NK-92 (cell line): Measurements from ENCODE around the gene TTC23.
"Not testable (repeated sequence)": the region's sequence is repeated elsewhere in the genome, so short reads cannot be mapped to it uniquely, and the experiment has no call there.

Experiments used
- DNase-seq: peaks from one replicate; lab custom pipeline; 2025; ENCODE audit not compliant: unreplicated experiment; lab: John Stamatoyannopoulos, UW

Gene TTC23

GRCh38 chr15:99250494-99250856, 1.1 kb upstream of the TTC23 start:
- DNase-seq, result no peak

- no peak for DNase-seq
These were observed 620 bp upstream of the TTC23 start for GRCh38 chr15:99250001-99250400.

DNA sequence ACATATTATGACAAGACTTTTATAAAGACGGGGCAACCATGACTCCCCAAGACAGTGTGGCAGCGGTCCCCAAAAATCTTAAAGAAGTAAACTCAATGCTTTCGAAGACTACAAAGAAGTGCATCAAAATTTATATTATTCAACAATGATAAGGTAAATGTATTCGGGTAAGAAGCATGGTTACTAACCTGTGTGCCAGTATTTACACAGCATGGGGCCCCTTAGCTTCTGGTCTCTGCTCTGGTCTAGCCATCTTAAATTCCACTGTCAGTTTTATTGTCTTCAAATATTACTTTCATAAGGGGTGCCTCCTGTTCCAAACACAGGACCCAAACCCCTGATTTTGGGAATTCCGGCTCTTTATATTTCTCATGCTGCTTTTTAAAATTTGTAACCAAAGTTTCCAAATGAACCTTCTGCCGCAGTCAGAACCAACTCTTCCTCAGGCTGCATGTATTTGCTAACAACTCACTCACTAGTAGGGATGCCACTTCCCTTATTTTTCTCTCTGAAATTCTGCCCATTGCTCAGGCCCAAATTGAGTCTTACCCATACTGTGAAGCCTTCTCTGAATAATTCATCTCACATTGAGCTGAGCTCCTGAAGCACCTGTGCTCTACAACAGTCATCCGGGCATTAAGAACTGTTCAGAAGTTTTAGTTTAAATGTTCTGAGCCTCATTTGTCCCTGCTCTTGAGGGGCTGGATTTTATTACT, 1.2 kb downstream of the TTC23 start:
- DNase-seq, result no peak

DNA sequence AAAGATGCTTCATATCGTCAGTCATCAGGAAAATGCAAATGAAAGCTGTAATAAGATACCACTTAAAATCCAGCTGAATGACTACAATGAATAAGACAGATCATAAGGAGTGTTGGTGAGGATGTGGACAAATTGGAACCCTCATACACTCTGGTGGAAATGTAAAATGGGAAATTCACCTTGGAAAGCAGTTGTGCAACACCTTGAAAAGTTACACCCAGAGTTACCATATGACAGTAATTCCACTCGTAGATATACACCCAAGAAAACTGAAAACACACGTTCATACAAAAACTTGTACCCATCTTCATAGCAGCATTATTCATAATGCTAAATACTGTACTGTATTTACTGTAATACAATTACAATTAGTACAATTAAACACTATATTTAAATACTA, 2.3 kb downstream of the TTC23 start:
- DNase-seq, result no peak

GRCh38 chr15:99244306-99244705, 5.1 kb downstream of the TTC23 start:
- DNase-seq, result no peak

DNA sequence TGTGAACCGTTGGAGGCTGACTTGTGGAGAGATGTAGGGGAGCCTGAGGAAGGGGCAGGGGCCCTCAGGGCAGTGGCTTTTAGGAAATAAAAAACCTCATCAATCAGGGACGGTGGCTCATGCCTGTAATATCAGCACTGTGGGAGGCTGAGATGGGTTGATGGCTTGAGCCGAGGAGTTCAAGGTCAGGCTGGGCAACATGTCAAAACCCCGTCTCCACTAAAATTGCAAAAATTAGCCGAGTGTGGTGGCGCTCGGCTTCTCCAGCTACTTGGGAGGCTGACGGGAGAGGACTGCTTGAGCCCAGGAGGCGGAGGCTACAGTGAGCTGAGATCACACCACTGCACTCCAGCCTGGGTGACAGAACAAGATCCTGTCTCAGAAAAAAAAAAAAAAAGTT, 7.6 kb downstream of the TTC23 start:
- no peak for DNase-seq

GRCh38 chr15:99239545-99240198, 9.7 kb downstream of the TTC23 start:
- no peak for DNase-seq

DNA sequence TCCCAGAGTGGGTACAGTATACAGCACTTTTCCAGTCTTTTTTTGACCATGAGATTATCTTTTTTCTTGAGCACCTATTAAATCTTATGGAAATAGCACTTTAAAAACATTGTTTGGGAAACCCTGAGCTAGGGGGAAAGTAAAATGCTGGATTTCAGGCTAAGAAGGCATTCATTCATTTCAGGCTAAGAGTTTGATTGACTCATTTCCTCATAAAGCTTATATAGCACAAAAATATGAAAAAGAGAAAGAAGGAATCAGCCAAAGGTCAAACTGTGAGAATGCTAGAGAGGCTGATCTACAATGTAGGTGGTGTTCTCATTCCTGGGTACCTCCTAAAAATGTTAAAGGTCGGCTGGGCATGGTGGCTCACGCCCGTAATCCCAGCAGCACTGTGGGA, 10.5 kb downstream of the TTC23 start:
- DNase-seq, result no peak

DNA sequence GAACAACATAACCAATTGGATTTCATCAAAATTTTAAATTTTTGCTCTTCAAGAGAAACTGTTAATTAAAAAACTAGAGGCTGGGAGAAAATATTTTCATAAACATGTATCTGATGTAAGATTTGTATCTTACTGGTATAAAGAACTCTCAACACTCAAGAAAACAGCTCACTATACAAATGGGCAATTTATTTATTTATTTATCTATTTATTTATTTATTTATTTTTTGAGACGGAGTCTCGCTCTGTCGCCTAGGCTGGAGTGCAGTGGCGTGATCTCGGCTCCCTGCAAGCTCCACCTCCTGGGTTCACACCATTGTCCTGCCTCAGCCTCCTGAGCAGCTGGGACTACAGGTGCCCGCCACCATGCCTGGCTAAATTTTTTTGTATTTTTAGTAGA, 15.2 kb downstream of the TTC23 start:
- not testable (repeated sequence) for DNase-seq

DNA sequence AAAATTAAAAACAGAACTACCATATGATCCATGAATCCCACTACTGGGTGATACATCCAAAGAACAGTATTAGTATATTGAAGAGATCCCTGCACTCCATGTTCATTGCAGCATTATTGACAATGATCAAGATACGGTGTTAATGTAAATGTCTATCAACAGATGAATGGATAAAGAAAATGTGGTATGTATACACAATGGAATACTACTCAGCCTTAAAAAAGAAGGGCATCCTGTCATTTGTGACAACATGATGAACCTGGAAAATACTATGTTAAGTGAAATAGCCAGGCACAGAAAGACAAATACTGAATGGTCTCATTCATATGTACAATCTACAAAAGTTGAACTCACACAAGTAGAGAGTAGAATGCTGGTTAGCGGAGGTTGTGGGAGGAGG, 16.6 kb downstream of the TTC23 start:
- DNase-seq, result no peak

- no peak for DNase-seq
These were observed 18.5 kb downstream of the TTC23 start for GRCh38 chr15:99230867-99231266.

DNA sequence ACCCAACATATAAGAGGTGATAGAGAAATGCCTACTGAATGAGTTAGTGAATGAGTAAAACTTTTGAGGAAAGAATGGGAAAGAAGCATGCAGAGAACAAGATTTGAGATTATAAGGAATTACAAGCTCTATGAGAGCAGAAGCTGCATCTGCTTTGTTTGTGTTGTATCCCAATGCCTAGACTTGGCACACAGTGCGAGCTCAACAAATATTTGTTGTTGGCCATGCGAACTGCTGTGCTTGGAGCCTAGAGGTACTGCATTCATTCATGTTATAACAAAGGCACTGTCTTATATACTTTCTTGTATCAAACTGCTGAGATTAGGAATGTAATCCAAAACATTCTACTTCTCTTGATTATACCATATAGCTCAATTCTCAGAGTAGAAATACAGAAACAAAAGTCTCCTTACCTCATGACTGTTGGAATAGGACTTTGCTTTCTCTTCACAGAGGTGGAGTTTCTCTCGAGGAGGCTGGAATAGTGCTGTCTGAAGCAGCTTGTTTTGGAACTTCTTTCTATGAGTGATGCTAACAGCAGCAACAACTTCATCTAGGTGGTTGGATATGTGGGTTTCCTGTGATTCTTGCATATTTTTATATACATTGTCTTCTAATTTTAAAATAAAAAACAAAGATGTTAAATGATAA, 21.1 kb downstream of the TTC23 start:
- DNase-seq, result no peak

DNA sequence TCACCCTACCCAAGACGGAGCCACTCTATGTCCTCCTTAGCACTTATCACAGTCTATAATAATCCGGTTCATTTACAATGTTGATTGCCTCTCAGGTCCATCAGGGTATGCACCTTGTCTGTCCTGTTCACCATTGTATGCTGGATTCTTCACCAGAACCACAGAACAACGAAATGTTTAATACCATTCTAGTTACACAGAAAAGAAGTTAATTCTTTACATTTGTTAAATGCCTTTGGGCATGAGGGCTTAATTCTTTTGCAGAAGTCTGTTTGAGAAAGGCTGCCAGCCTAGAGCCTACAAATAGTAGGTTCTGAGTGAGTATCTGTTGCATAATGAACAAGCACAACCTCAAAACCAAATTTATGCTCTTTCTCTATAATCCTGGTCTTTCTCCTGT, 22.6 kb downstream of the TTC23 start:
- DNase-seq, result no peak

- DNase-seq, result no peak
These were observed 24.8 kb downstream of the TTC23 start for GRCh38 chr15:99224372-99225214.

- DNase-seq, result no peak
These were observed 36.1 kb downstream of the TTC23 start for GRCh38 chr15:99213187-99213811.

- no peak for DNase-seq
These were observed 37.0 kb downstream of the TTC23 start for GRCh38 chr15:99212406-99212805.

- DNase-seq, result no peak
These were observed 37.5 kb downstream of the TTC23 start for GRCh38 chr15:99211926-99212325.

GRCh38 chr15:99210334-99210733, 39.0 kb downstream of the TTC23 start:
- DNase-seq, result no peak

DNA sequence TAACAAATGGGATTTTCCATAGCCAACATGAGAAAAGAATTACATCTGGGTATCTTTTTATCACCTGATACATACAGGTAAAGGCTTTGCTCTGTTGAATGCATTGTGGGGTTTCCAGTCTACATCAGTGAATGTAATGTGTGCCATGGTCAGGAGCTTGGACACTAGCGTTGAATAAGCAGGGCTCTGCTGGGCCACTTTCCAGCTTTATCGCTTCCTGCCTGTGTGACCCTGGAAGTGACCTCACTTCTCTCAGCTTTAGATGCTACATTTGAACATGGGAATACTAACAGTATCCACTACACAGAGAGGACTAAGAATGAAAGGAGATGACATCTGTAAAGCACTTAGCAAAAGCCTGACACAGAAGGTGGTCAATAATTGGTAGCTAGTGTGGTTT, 40.1 kb downstream of the TTC23 start:
- no peak for DNase-seq

DNA sequence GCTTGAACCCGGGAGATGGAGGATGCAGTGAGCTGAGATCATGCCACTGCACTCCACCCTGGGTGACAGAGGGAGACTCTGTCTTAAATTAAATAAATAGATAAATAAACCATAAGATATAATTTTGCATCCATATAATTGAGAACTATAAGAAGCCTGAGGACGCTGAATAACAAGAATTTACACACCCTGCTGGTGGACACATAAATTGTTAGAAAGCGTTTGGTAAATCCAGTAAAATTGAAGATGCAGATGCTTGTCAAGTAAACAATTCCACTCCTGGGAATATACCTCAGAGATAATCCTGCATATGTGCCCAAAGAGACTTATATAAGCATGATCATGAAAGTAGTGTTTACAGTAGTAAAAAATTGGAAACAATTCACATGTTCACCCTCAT, 41.7 kb downstream of the TTC23 start:
- no peak for DNase-seq

DNA sequence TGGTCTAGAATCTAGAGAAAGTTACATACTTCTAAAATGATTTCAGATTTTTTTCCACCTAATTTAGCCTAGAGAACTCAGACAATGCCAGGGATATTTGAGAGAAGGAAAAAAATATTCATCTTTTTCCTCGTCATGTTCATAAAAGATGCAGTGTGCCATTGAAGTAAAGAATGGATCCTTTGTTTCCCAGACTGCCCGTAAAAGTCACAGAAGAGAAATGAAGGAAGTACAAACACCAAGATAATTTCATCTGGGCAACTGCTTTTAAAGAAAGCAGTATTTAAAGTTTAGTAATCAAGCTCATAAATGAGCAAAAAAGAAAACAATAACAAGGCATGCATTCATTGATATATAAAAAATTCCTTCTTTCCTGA, 47.2 kb downstream of the TTC23 start:
- DNase-seq, result no peak
